Measurements from ENCODE around the gene TMOD1.
A peak's percentile ranks its signal among the peaks of the same experiment; 100 is the strongest.
"Not testable (repeated sequence)": the region's sequence is repeated elsewhere in the genome, so short reads cannot be mapped to it uniquely, and the experiment has no call there.

The TMOD1 gene

DNA sequence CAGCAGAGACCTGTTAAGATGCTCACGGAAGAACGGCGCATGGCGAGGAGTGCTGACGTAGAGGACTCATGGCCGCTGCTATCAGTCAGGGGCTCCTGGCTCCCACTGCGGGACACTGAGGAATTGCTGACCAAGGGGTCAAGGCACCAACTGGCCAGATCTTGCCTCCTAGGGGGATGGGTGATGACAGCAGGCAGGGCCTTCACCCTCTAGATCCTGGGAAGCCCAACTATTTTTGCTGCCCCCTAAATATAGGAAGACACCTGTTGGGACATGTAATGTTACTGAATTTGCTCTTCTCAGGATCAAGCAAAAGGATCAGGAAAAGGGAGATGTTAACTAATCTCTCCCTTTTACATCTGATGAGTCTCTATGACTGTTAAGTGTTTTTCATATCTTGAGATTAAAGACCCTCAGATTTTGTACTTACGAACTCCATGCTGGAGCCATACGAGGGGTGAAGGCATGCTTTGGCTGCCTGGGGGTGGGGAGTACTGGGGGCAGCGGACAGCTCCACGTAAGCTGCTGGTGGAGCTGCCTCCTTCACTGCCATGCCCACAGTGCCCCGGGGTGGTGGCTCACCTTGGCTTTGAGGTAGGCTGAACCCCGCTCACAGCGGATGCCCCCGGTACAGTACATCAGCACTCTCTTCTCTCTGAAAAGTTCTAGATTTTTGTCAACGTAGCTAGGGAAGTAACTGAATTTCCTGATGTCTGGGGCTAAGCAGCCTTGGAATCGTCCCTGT is 103.6 kb downstream of the TMOD1 start:
- DNase-seq (ENCODE audit: low read depth, low spot score), result no peak
- TF ChIP-seq, protein P1, sequence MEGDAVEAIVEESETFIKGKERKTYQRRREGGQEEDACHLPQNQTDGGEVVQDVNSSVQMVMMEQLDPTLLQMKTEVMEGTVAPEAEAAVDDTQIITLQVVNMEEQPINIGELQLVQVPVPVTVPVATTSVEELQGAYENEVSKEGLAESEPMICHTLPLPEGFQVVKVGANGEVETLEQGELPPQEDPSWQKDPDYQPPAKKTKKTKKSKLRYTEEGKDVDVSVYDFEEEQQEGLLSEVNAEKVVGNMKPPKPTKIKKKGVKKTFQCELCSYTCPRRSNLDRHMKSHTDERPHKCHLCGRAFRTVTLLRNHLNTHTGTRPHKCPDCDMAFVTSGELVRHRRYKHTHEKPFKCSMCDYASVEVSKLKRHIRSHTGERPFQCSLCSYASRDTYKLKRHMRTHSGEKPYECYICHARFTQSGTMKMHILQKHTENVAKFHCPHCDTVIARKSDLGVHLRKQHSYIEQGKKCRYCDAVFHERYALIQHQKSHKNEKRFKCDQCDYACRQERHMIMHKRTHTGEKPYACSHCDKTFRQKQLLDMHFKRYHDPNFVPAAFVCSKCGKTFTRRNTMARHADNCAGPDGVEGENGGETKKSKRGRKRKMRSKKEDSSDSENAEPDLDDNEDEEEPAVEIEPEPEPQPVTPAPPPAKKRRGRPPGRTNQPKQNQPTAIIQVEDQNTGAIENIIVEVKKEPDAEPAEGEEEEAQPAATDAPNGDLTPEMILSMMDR (IDR thresholded peaks at IDR 0.05; ENCODE audit: insufficient read depth, low read length, missing control alignments), result no peak
- H3K4me3 ChIP-seq (ENCODE audit: low read depth, low read length), result no peak overlapping the region
- ChIA-PET POLR2A (interaction anchor here (0.6 kb wide), 1 partner anchor 28 kb away, joined by 3 read pairs; the partner anchor contains the start of gene TSTD2), CTCF (interaction anchor here (1.0 to 28.7 kb wide), 4 partner anchors 10 to 748 kb away, joined by 3 to 780 read pairs (median 25); no protein-coding TSS in a partner anchor)

DNA sequence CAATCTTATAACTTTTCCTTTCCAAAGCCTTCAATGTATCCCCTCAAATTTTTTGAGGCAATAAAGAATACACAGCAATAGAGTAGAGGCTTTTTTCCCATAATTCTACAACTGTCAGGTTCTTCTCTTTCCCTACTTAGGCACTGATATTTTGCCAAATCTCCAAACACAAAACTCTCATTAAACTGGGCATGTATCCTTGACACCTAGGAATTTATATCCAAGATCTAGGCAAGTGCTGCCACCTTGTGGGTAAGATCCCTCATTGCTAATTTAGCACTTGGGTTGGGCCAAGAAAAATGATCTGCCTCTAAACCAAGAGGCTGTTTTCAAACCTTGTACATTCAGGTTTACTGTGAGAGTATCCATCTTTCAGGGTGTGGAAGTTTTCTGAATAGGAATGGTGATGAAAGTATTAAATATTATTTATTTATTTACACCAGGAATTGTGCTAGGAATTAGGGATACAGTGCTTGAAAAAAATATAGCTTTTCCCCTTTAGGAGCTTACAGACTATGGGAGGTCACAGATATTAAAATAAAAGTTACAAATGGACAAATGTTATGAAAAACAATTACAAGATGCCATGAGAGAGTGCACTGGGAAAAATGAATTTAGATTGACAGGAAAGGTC is 114.1 kb downstream of the TMOD1 start:
- no peak overlapping the region for H3K4me3 ChIP-seq (ENCODE audit: low read depth, low read length)
- TF ChIP-seq, protein P1 (IDR thresholded peaks at IDR 0.05; ENCODE audit: insufficient read depth, low read length, missing control alignments), result peak; percentile 63
- ChIA-PET CTCF (interaction anchor here (0.5 to 28.7 kb wide), 34 partner anchors 8 to 759 kb away, joined by 3 to 780 read pairs (median 5); partner anchors contain the start of genes NCBP1, TDRD7, TMOD1 and TSTD2), POLR2A (interaction anchor here (0.6 kb wide), 1 partner anchor 644 kb away, joined by 3 read pairs; no protein-coding TSS in a partner anchor)
- peak; percentile 5 for DNase-seq (ENCODE audit: low read depth, low spot score)

DNA sequence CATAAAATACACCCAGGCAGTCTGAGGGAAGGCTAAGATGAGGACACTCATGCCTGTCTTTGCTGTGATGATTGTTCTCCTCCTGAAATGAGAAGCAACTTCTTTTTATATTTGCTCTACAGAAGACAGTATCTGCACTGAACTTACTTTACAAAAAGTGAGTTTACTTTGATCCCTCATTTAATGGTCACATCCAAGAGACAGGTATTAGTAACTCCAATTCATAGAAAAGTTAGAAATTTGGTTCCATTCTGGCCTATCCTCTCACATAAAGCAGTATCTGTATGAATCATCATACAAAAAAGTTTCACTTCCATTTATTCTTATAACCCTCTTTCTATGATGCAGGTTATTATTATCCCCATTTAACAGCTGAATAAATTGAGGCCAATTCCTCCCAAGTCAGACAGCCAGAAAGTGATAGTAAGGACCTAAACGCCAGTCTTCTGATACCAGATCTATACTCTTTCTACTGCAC is 116.5 kb downstream of the TMOD1 start:
- H3K4me3 ChIP-seq (ENCODE audit: low read depth, low read length), result no peak overlapping the region
- DNase-seq (ENCODE audit: low read depth, low spot score), result no peak
- TF ChIP-seq, protein P1 (IDR thresholded peaks at IDR 0.05; ENCODE audit: insufficient read depth, low read length, missing control alignments), result no peak
- CTCF ChIA-PET, result interaction anchor here (1.0 to 3.1 kb wide), 4 partner anchors 19 to 206 kb away, joined by 4 to 28 read pairs (median 9); partner anchors contain the start of gene TDRD7
- POLR2A ChIA-PET, result no interaction called here

DNA sequence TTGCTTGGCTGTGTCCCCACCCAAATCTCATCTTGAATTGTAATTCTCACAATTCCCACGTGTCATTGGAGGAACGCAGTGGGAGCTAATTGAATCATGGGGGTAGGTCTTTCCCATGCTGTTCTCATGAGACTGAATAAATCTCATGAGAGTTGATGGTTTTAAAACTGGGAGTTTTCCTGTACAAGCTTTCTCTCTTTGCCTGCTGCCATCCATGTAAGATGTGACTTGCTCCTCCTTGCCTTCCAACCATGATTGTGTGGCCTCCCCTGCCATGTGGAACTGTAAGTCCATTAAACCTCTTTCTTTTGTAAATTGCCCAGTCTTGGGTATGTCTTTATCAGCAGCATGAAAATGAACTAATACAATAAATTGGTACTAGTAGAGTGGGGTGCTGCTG is 118.6 kb downstream of the TMOD1 start:
- DNase-seq (ENCODE audit: low read depth, low spot score); POLR2A ChIA-PET: not testable (repeated sequence)
- CTCF ChIA-PET, result interaction anchor here (0.6 to 3.1 kb wide), 4 partner anchors 9 to 209 kb away, joined by 3 to 28 read pairs (median 9); no protein-coding TSS in a partner anchor

DNA sequence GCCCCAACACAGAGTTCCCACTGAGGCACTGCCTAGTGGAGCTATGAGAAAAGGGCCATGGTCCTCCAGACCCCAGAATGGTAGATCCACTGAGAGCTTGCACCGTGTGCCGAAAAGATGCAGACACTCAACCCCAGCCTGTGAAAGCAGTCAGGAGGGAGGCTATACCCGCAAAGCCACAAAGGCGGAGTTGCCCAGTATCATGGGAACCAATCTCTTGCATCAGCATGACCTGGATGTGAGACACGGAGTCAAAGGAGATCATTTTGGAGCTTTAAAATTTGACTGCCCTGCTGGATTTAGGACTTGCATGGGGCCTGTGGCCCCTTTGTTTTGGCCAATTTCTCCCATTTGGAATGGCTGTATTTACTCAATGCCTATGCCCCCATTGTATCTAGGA is 121.0 kb downstream of the TMOD1 start:
- POLR2A ChIA-PET; H3K4me3 ChIP-seq (ENCODE audit: low read depth, low read length); DNase-seq (ENCODE audit: low read depth, low spot score): not testable (repeated sequence)
- CTCF ChIA-PET, result interaction anchor here (1.0 to 1.4 kb wide), 2 partner anchors 24 to 210 kb away, joined by 3 read pairs; partner anchors contain the start of gene TDRD7

More for the DNA sequence above, 118.6 kb downstream of the TMOD1 start:
- not testable (repeated sequence) for H3K4me3 ChIP-seq (ENCODE audit: low read depth, low read length)

DNA sequence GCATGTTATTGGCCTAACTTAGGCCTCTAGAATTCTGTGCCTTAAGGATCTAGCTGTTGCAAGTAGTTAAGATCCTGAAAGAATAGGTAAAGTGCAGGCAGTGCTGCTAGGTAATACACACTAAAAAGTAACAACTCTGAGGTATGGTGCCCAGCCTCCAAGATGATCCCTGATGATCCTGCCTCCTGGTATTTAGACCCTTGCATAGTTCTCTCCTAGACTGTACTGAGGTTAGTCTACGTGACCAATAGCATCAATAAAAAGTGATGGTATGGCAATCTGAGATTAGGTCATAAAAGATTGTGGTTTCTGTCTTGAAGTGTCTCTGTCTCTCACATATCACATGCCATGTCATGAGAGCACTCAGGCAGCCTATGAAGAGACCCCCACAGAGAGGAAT is 122.5 kb downstream of the TMOD1 start:
- DNase-seq (ENCODE audit: low read depth, low spot score), result no peak
- POLR2A ChIA-PET, result no interaction called here
- CTCF ChIA-PET, result interaction anchor here (0.9 to 3.7 kb wide), 2 partner anchors 9 to 25 kb away, joined by 5 to 36 read pairs; no protein-coding TSS in a partner anchor
- TF ChIP-seq, protein P1 (IDR thresholded peaks at IDR 0.05; ENCODE audit: insufficient read depth, low read length, missing control alignments), result no peak
- H3K4me3 ChIP-seq (ENCODE audit: low read depth, low read length), result no peak overlapping the region

DNA sequence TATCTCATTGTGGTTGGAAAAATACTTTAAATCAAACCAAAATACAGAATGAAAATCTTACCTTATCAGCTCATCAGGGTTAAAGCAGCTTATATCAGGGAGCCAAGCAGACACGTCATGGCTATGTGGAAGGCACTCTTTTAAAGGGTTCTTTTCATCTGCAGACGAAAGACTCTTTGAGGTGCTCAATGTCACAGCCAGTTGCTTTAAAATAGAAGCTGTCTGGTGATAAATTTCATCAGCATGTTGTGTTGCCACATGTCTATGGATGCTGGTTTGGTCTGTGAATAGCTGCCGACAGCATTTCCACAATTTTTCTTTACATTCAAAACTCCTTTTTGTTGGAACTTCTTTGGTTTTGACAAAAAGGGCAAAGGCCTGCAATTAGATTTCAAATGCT is 124.2 kb downstream of the TMOD1 start:
- no peak for DNase-seq (ENCODE audit: low read depth, low spot score)
- ChIA-PET CTCF (interaction anchor here (0.7 to 3.7 kb wide), 4 partner anchors 10 to 158 kb away, joined by 3 to 36 read pairs (median 4); no protein-coding TSS in a partner anchor), POLR2A (no interaction called here)
- H3K4me3 ChIP-seq (ENCODE audit: low read depth, low read length), result no peak overlapping the region
- TF ChIP-seq, protein P1 (IDR thresholded peaks at IDR 0.05; ENCODE audit: insufficient read depth, low read length, missing control alignments), result no peak

All from AG04449 (cell line).